ENCODE results near the gene CALML6. TPM values are rescaled to one million over a fixed set of nuclear protein-coding genes. Genes with fewer than 3 reads are reported as not detected.
A peak's percentile ranks its signal among the peaks of the same experiment; 100 is the strongest.

Gene CALML6
- total RNA-seq, 1 experiment from 2014 or later, result 1.7 TPM

- Histone ChIP-seq H3K56ac (ENCODE audit: insufficient read length, low read depth, low read length) (no peak overlapping the region), H2AFZ (ENCODE audit: low read length) (no peak overlapping the region), H3K27me3 (ENCODE audit: insufficient read depth, low read length) (no peaks in the 10 kb centered on the region), H2BK15ac (ENCODE audit: low read depth, low read length) (no peak overlapping the region), H3K27ac (ENCODE audit: insufficient read length, low read depth, low read length) (no peak overlapping the region), H3K14ac (ENCODE audit: insufficient read depth, low read length) (no peak overlapping the region), H3K18ac (ENCODE audit: insufficient read length, low read depth, low read length) (no peak overlapping the region), H3K4me1 (ENCODE audit: insufficient read depth, low read length) (no peaks in the 10 kb centered on the region), H3K23me2 (ENCODE audit: insufficient read length, low read depth, low read length, poor library complexity, severe bottlenecking) (no peaks in the 10 kb centered on the region), H2BK5ac (ENCODE audit: insufficient read length, low read length) (no peak overlapping the region), H3K79me1 (ENCODE audit: insufficient read depth, low read depth, low read length, poor library complexity, severe bottlenecking) (no peaks in the 10 kb centered on the region), H3K4ac (ENCODE audit: low read depth, low read length) (no peak overlapping the region), H2BK120ac (ENCODE audit: low read depth, low read length, poor library complexity, severe bottlenecking) (no peak overlapping the region), H2BK12ac (ENCODE audit: insufficient read length, low read depth, low read length) (no peak overlapping the region), H2BK20ac (ENCODE audit: low read depth, low read length, poor library complexity, severe bottlenecking) (no peak overlapping the region), H4K91ac (ENCODE audit: insufficient read length, low read depth, low read length) (no peak overlapping the region), H4K8ac (replicated peaks; ENCODE audit: insufficient read length, low read depth, low read length) (no peak overlapping the region), H3K23ac (ENCODE audit: insufficient read length, low read depth, low read length) (no peak overlapping the region), H4K20me1 (ENCODE audit: control insufficient read depth, insufficient read depth, insufficient read length) (no peaks in the 10 kb centered on the region), H4K5ac (ENCODE audit: insufficient read length, low read depth, low read length) (no peak overlapping the region), H3K4me2 (ENCODE audit: insufficient read depth, insufficient read length, low read length) (no peak overlapping the region), H3K79me2 (ENCODE audit: insufficient read depth, low read length) (no peaks in the 10 kb centered on the region), H2AK5ac (ENCODE audit: insufficient read length, low read length) (no peak overlapping the region), H3T11ph (ENCODE audit: low read length) (no peak overlapping the region), H3K9ac (ENCODE audit: extremely low read depth, insufficient read length, low read length) (no peak overlapping the region), H3K9me3 (ENCODE audit: control insufficient read depth, low read depth, low read length) (no peaks in the 10 kb centered on the region)
- Mint-ChIP-seq H3K4me1 (peaks cover 0 to 12% of the 10 kb centered on the region in 2 experiments; a peak in 2 of 4 replicates), H3K36me3 (ENCODE audit: insufficient read depth in 1 of 3, low read depth in 3 of 3) (no peaks in the 10 kb centered on the region; a peak in 1 of 7 replicates), H3K27me3 (ENCODE audit: low read depth) (peaks cover 4% of the 10 kb centered on the region), H3K27ac (no peak overlapping the region), H3K9me3 (peaks cover 5% of the 10 kb centered on the region in 2 experiments; a peak in 2 of 5 replicates), H3K4me3 (no peak overlapping the region)
- WGBS (ENCODE audit: extremely low coverage, insufficient read length, low lambda C conversion rate), result no CpG with 5 or more reads among the region's 6 CpGs
- no peak for TF ChIP-seq CTCF (conservative IDR thresholded peaks at IDR 0.05)
- DNase-seq, result peak; percentile 24
These were observed 6.4 kb downstream of the CALML6 start for GRCh38 chr1:1921459-1921862.

All from H9 (cell line).